ENCODE results near the gene FAM221B.

FAM221B gene

DNA sequence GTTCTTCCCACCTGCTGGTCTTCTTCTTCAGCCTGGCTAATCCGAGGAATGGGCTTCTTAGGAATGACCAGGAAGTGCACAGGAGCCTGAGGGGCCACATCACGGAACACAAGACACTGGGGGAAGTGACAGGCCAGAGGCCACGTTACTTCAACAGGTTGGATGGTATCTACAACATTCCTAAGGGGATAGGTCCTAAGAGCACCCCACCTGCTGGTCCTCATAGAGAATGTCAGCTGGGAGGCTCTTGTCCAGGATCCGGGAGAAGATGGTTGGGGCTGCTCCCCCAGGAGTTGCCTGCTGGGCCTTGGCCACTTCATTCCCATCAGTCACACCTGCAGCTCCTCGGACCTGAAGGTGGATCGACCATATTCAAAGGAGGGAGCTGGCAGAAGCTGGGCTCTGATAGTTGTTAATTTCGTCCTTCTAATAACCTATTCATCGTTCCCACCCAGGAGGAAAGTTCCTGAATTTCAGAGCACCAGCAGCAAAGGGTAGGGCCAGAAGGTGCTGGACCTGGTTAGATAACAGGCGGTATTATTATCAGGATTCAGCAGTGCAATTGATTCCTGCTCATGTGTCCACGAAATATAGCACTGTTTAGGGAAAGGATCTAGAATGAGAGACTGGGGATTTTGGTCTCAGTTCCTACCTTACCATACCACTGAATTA, 15.0 kb downstream of the FAM221B start:
- no peak for TF ChIP-seq TCF4 (CRISPR knock-in tag; IDR thresholded peaks at IDR 0.05; ENCODE audit: borderline replicate concordance)
- no peak for TF ChIP-seq ZC3H10 (CRISPR knock-in tag; IDR thresholded peaks at IDR 0.05)
- TF ChIP-seq, protein P1, sequence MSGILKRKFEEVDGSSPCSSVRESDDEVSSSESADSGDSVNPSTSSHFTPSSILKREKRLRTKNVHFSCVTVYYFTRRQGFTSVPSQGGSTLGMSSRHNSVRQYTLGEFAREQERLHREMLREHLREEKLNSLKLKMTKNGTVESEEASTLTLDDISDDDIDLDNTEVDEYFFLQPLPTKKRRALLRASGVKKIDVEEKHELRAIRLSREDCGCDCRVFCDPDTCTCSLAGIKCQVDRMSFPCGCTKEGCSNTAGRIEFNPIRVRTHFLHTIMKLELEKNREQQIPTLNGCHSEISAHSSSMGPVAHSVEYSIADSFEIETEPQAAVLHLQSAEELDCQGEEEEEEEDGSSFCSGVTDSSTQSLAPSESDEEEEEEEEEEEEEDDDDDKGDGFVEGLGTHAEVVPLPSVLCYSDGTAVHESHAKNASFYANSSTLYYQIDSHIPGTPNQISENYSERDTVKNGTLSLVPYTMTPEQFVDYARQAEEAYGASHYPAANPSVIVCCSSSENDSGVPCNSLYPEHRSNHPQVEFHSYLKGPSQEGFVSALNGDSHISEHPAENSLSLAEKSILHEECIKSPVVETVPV (CRISPR knock-in tag; IDR thresholded peaks at IDR 0.05) = no peak
- ATAC-seq = no peak

DNA sequence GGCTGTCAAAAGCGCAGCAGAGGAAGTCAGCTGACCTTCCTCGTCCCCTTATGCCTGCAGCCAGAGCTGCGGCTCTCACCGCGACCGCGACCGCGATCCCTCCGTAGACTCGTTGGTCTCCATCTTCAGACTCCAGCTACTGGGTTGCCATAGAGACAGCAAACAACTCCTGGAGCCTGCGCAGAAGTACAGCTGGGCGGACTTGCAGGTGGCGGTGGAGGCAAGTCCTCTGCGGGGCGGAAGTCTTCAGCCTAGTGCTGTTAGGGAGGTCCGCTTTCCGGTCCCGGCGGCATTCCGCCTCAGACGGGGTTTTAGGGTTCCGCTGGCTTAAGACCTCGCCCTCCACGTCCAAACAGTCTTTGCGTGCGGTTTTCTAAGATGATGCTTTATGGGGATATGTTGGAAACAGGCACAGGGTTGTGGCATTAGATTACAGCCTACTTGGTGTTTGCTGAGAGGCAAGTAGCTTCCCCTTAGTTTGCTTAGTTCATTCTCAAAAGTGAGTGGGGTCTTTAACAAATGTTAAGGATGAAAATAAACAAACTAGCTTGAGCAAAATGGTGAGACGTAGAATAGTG, 16.4 kb downstream of the FAM221B start, which contains the start of gene SPAG8:
TSS of gene SPAG8 (minus strand) at position 238 of the 578 bp plus-strand sequence. CDS start at position 123, 115 bp downstream.
- ATAC-seq = peak; percentile 75

DNA sequence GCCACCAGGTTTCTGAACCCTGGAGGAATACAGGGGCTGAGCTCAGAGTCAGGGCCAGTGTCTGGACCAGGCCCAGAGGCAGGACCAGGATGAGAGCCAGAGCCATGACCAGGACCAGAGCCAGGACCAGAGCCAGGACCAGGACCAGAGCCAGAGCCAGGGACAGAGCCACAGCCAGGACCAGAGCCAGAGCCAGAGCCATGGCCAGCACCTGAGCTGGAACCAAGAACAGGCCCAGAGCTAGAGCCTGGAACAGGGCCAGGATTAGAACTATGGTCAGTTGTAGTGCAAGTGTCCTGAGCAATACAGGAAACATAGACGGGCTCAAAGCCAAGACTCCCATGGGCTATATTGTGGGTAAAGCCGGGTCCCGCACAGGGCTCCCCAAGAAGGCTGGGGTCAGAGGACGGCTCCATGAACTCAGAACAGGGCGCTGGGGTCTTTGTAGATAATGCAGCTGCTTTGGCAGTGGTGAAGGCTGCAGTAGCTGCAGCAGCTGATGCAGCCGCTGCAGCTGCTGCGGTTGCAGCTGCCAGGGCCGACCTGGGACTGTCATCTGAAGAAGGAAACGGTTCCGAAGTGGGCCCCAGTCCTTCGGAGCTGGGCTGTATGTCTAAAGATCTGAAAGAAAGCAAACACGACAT, 17.0 kb downstream of the FAM221B start:
- ATAC-seq = no peak
- TF ChIP-seq ARNTL (CRISPR knock-in tag; IDR thresholded peaks at IDR 0.05; ENCODE audit: borderline replicate concordance, low read depth) (no peak), ZFP30 (CRISPR knock-in tag; IDR thresholded peaks at IDR 0.05) (no peak)

More for the DNA sequence above, 16.4 kb downstream of the FAM221B start, which contains the start of gene SPAG8:
- TF ChIP-seq, protein P2, sequence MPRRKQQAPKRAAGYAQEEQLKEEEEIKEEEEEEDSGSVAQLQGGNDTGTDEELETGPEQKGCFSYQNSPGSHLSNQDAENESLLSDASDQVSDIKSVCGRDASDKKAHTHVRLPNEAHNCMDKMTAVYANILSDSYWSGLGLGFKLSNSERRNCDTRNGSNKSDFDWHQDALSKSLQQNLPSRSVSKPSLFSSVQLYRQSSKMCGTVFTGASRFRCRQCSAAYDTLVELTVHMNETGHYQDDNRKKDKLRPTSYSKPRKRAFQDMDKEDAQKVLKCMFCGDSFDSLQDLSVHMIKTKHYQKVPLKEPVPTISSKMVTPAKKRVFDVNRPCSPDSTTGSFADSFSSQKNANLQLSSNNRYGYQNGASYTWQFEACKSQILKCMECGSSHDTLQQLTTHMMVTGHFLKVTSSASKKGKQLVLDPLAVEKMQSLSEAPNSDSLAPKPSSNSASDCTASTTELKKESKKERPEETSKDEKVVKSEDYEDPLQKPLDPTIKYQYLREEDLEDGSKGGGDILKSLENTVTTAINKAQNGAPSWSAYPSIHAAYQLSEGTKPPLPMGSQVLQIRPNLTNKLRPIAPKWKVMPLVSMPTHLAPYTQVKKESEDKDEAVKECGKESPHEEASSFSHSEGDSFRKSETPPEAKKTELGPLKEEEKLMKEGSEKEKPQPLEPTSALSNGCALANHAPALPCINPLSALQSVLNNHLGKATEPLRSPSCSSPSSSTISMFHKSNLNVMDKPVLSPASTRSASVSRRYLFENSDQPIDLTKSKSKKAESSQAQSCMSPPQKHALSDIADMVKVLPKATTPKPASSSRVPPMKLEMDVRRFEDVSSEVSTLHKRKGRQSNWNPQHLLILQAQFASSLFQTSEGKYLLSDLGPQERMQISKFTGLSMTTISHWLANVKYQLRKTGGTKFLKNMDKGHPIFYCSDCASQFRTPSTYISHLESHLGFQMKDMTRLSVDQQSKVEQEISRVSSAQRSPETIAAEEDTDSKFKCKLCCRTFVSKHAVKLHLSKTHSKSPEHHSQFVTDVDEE (CRISPR knock-in tag; IDR thresholded peaks at IDR 0.05) = 0 out of 2 replicates have a peak, but pooled peaks have one; percentile 42
- no peak for TF ChIP-seq TOX (CRISPR knock-in tag; IDR thresholded peaks at IDR 0.05; ENCODE audit: borderline replicate concordance)

DNA sequence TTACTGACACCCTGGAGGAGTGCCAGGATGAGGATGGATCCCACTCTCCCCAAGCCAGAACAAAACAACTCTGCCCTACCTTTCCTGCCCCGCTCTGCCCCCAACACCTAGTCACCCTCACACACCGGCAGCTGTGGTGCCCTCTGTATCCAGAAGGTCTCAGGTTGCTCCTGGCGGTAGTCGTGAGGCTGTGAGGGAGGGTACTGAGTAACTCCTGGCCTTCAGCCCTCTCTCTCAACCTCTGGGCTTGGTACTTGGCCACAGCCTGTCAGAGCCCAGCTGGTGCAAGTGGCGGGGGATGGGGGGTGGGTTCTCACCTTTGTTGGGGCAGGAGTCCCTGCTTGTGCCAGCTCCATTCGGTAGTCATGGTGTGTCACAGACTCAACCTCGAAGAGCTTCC, 18.4 kb downstream of the FAM221B start:
- TF ChIP-seq ZNF8 (CRISPR knock-in tag; IDR thresholded peaks at IDR 0.05) (no peak), RARB (CRISPR knock-in tag; IDR thresholded peaks at IDR 0.05) (no peak), ZC3H10 (CRISPR knock-in tag; IDR thresholded peaks at IDR 0.05) (no peak), SNAI2 (CRISPR knock-in tag; IDR thresholded peaks at IDR 0.05) (no peak), CSDC2 (CRISPR knock-in tag; IDR thresholded peaks at IDR 0.05) (no peak), ARNTL (CRISPR knock-in tag; IDR thresholded peaks at IDR 0.05; ENCODE audit: borderline replicate concordance, low read depth) (no peak), BACH2 (CRISPR knock-in tag; IDR thresholded peaks at IDR 0.05; ENCODE audit: borderline replicate concordance) (no peak), OSR1 (CRISPR knock-in tag; IDR thresholded peaks at IDR 0.05) (no peak), ZFP30 (CRISPR knock-in tag; IDR thresholded peaks at IDR 0.05) (no peak), GLIS3 (CRISPR knock-in tag; IDR thresholded peaks at IDR 0.05) (no peak)
- TF ChIP-seq, protein P3, sequence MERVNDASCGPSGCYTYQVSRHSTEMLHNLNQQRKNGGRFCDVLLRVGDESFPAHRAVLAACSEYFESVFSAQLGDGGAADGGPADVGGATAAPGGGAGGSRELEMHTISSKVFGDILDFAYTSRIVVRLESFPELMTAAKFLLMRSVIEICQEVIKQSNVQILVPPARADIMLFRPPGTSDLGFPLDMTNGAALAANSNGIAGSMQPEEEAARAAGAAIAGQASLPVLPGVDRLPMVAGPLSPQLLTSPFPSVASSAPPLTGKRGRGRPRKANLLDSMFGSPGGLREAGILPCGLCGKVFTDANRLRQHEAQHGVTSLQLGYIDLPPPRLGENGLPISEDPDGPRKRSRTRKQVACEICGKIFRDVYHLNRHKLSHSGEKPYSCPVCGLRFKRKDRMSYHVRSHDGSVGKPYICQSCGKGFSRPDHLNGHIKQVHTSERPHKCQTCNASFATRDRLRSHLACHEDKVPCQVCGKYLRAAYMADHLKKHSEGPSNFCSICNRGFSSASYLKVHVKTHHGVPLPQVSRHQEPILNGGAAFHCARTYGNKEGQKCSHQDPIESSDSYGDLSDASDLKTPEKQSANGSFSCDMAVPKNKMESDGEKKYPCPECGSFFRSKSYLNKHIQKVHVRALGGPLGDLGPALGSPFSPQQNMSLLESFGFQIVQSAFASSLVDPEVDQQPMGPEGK (CRISPR knock-in tag; IDR thresholded peaks at IDR 0.05; ENCODE audit: borderline replicate concordance) = no peak
- TF ChIP-seq, protein P1 (CRISPR knock-in tag; IDR thresholded peaks at IDR 0.05) = no peak
- ATAC-seq = no peak

DNA sequence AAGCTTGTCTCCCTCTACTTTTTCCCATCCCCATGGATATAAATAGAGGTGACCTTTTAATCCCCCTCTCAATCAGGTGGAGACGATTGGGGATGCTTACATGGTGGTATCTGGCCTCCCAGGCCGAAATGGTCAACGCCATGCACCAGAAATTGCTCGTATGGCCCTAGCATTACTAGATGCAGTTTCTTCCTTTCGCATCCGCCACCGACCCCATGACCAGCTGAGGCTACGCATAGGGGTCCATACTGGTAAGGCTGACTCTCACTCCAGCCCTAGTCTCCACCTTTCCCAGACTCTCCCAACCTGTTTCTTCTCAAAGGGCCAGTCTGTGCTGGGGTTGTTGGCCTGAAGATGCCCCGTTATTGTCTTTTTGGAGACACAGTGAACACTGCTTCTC, 20.1 kb downstream of the FAM221B start:
- no peak for ATAC-seq
- TF ChIP-seq ZNF8 (CRISPR knock-in tag; IDR thresholded peaks at IDR 0.05) (no peak), GLIS3 (CRISPR knock-in tag; IDR thresholded peaks at IDR 0.05) (no peak), SNAI2 (CRISPR knock-in tag; IDR thresholded peaks at IDR 0.05) (no peak), BACH2 (CRISPR knock-in tag; IDR thresholded peaks at IDR 0.05; ENCODE audit: borderline replicate concordance) (no peak), RARB (CRISPR knock-in tag; IDR thresholded peaks at IDR 0.05) (no peak)

Measured in SK-N-SH treated with all-trans-retinoic acid at 6 μM for 48 hours (cell line).